Lower lobe of right lung (tissue), 2 donors: ENCODE data around the gene TMEM229A. TPM values are rescaled to one million over a fixed set of nuclear protein-coding genes. Genes with fewer than 3 reads are reported as not detected.
"Not testable (repeated sequence)": the region's sequence is repeated elsewhere in the genome, so short reads cannot be mapped to it uniquely, and the experiment has no call there.

Experiments used
- ATAC-seq, 2 donors: fragments of 200-7000 bp; cut with Tn5 transposase; one replicate each; pipeline ENCODE4 v1.9.1; 2020 to 2022; ENCODE audit warnings: mild to moderate bottlenecking in 2 of 2, moderate library complexity in 2 of 2
- DNase-seq: peaks from one replicate; pipeline ENCODE4 v3.0.0-alpha.2; 2020
- H3K27ac ChIP-seq: fragments of 200-600 bp; one replicate; pipeline ENCODE4 v1.8.0; 2022
- H3K27me3 ChIP-seq: fragments of 200-600 bp; one replicate; pipeline ENCODE4 v1.8.0; 2022; ENCODE audit warnings: low read depth
- H3K36me3 ChIP-seq: fragments of 200-600 bp; one replicate; pipeline ENCODE4 v1.8.0; 2022; ENCODE audit warnings: mild to moderate bottlenecking
- H3K4me1 ChIP-seq: fragments of 200-600 bp; one replicate; pipeline ENCODE4 v1.8.0; 2022
- H3K4me3 ChIP-seq: fragments of 200-600 bp; one replicate; pipeline ENCODE4 v1.8.0; 2022; ENCODE audit warnings: mild to moderate bottlenecking
- H3K9me3 ChIP-seq: fragments of 200-600 bp; one replicate; pipeline ENCODE4 v1.8.0; 2022
- CTCF ChIP-seq: fragments of 200-600 bp; IDR thresholded peaks from one replicate; pipeline ENCODE4 v1.8.0; 2022; ENCODE audit warnings: antibody characterized with exemption, mild to moderate bottlenecking
- intact Hi-C: fragments of 100-400 bp; cut with DNase I; formaldehyde crosslinking; loops from one replicate; pipeline ENCODE4 v1.11.0; 2022
- long read RNA-seq: library from polyadenylated mRNA; unstranded; transcript quantifications from one replicate; pipeline ENCODE4 v2.0.0, GENCODE V29; 2021
- total RNA-seq: library from RNA; stranded (reverse); fragmentation: NEBNext Ultra II Directional; extraction: Animal tissue kit (Norgen Biotek cat#: 25700); gene quantifications from one replicate; pipeline ENCODE4 v1.2.1, GENCODE V29; 2021
- donor health status: DM: no; HTN: yes; CAD: no; lungs with severe emphysema.

The TMEM229A gene
- total RNA-seq: not detected
- long read RNA-seq: 0 reads

- intact Hi-C loops: no loop called here
- DNase-seq (peak; percentile 48), ATAC-seq (peak; percentile 75 to 77)
- Histone ChIP-seq H3K4me1 (peaks cover 14% of the 10 kb centered on the region), H3K36me3 (no peaks in the 10 kb centered on the region), H3K27ac (no peak within 1 kb of the TSS), H3K27me3 (peaks cover 37% of the 10 kb centered on the region), H3K9me3 (no peaks in the 10 kb centered on the region), H3K4me3 (peak within 1 kb of the TSS; percentile 46)
- no peak for TF ChIP-seq CTCF
Measured at GRCh38 chr7:124032369-124033094, at the start of gene TMEM229A. Gene TMEM229A, minus strand, starts transcription at chr7:124033067. Its CDS starts 64 bp downstream, at chr7:124033003.

GRCh38 chr7:124082234-124082633 lies 49.4 kb upstream of the TMEM229A start:
- H3K4me3 ChIP-seq, H3K36me3 ChIP-seq, intact Hi-C loops, DNase-seq, H3K9me3 ChIP-seq, H3K27ac ChIP-seq, H3K4me1 ChIP-seq, H3K27me3 ChIP-seq, ATAC-seq: not testable (repeated sequence)

DNA sequence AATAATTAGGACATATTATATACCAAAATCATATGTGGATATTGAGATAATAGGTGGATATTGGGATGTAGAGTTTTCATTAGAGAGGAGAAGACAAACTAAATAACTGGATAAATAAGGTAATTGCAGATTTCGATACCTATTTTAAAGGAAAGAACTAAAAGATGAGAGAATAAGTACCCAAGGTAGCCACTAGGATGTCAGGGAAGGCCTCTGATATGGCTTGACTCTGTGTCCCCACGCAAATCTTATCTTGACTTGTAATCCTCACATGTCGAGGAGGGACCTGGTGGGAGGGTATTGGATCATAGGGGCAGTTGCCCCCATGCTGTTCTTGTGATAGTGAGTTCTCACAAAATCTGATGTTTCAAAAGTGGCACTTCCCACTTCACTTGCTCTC lies 44.7 kb upstream of the TMEM229A start:
- DNase-seq (no peak), ATAC-seq (no peak)
- intact Hi-C loops: no loop called here

DNA sequence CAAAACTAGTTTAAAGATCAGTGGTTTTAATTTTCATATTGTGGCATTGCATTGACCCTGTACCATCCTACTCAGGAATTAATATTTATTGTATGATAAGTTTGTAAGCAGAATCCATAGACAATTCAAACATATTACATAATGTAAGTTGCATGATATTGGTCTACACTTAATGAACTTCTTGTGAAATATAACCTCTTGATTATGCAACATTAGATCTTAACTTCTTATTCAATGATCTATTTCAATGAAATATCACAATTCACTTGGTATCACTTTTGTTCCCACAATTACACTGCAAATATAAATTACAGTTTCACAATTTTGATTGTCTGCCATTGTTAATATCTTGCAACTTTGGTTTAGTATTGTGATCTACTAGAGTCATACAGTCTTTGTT lies 44.0 kb upstream of the TMEM229A start:
- intact Hi-C loops: no loop called here
- H3K36me3 ChIP-seq: no peaks in the 10 kb centered on the region
- ATAC-seq: no peak

More for the DNA sequence above, 44.7 kb upstream of the TMEM229A start:
- no peak for TF ChIP-seq CTCF
- H3K27ac ChIP-seq: no peak overlapping the region
- H3K4me1 ChIP-seq: no peaks in the 10 kb centered on the region
- H3K27me3 ChIP-seq: no peaks in the 10 kb centered on the region
- H3K4me3 ChIP-seq: no peak overlapping the region
- no peaks in the 10 kb centered on the region for H3K9me3 ChIP-seq
- H3K36me3 ChIP-seq: no peaks in the 10 kb centered on the region

GRCh38 chr7:124074007-124074406 lies 41.1 kb upstream of the TMEM229A start:
- no peak for ATAC-seq
- no peaks in the 10 kb centered on the region for H3K27me3 ChIP-seq
- no peaks in the 10 kb centered on the region for H3K4me1 ChIP-seq
- H3K4me3 ChIP-seq: no peak overlapping the region
- H3K9me3 ChIP-seq: no peaks in the 10 kb centered on the region
- no peak overlapping the region for H3K27ac ChIP-seq
- intact Hi-C loops: no loop called here
- DNase-seq: no peak
- H3K36me3 ChIP-seq: no peaks in the 10 kb centered on the region
- TF ChIP-seq CTCF: no peak

More for the DNA sequence above, 44.0 kb upstream of the TMEM229A start:
- Histone ChIP-seq H3K4me3 (no peak overlapping the region), H3K27ac (no peak overlapping the region), H3K9me3 (no peaks in the 10 kb centered on the region), H3K27me3 (no peaks in the 10 kb centered on the region), H3K4me1 (no peaks in the 10 kb centered on the region)
- no peak for DNase-seq
- no peak for TF ChIP-seq CTCF

- no peak for TF ChIP-seq CTCF
- Histone ChIP-seq H3K27ac (no peak overlapping the region), H3K36me3 (no peaks in the 10 kb centered on the region), H3K4me1 (no peaks in the 10 kb centered on the region), H3K4me3 (no peak overlapping the region), H3K9me3 (no peaks in the 10 kb centered on the region), H3K27me3 (no peaks in the 10 kb centered on the region)
- ATAC-seq (no peak), DNase-seq (no peak)
- intact Hi-C loops: no loop called here
Measured at GRCh38 chr7:124073310-124073645, 40.4 kb upstream of the TMEM229A start.
